NCI-H187 (cell line): ENCODE results near the gene MEGF8.
A peak's percentile ranks its signal among the peaks of the same experiment; 100 is the strongest.

Experiments used
- DNase-seq, 2 experiments: peaks; one replicate each; lab custom pipeline; 2025; lab: John Stamatoyannopoulos, UW

MEGF8 gene

GRCh38 chr19:42420055-42420544 is 94.7 kb downstream of the MEGF8 start:
- DNase-seq, result no peak

GRCh38 chr19:42421101-42421500 is 95.7 kb downstream of the MEGF8 start:
- DNase-seq, result no peak

GRCh38 chr19:42421591-42422031 is 96.2 kb downstream of the MEGF8 start:
- no peak for DNase-seq

- DNase-seq, result no peak
These were observed 96.9 kb downstream of the MEGF8 start for GRCh38 chr19:42422092-42422900.

- peak; percentile 27 to 35 for DNase-seq
These were observed 97.5 kb downstream of the MEGF8 start for GRCh38 chr19:42422901-42423461.

- peak; percentile 75 to 93 for DNase-seq
These were observed 98.3 kb downstream of the MEGF8 start for GRCh38 chr19:42423462-42424344.

- no peak for DNase-seq
These were observed 98.9 kb downstream of the MEGF8 start for GRCh38 chr19:42424345-42424707.

GRCh38 chr19:42424712-42425131 is 99.3 kb downstream of the MEGF8 start:
- DNase-seq, result no peak

- DNase-seq, result no peak
These were observed 101.2 kb downstream of the MEGF8 start for GRCh38 chr19:42426643-42427042.

- DNase-seq, result no peak
These were observed 101.9 kb downstream of the MEGF8 start, which contains the start of gene LIPE for GRCh38 chr19:42427313-42427712. LIPE (minus strand) TSS chr19:42427388; CDS start chr19:42427149, 239 bp downstream.
